SK-N-MC (cell line): ENCODE results near the gene PDCD7.
"Not testable (repeated sequence)": the region's sequence is repeated elsewhere in the genome, so short reads cannot be mapped to it uniquely, and the experiment has no call there.

Experiments
- EZH2 ChIP-seq: fragments of 200-600 bp; sonication (generic); IDR thresholded peaks from one replicate; pipeline ENCODE4 v1.6.1; 2017; ENCODE audit warnings: antibody characterized with exemption
- POLR2AphosphoS5 ChIP-seq: IDR thresholded peaks from 2 replicates; pipeline ENCODE4 v1.6.1; 2012; ENCODE audit warnings: mild to moderate bottlenecking, low read depth, low read length, borderline replicate concordance

- not testable (repeated sequence) for TF ChIP-seq POLR2AphosphoS5, EZH2
Measured at GRCh38 chr15:65093793-65094170, 39.8 kb downstream of the PDCD7 start.
